Stimulated activated CD4-positive, alpha-beta T cell treated with anti-CD3 and anti-CD28 coated beads, Interleukin-12 subunit alpha, Interleukin-12 subunit beta, amount 100 ng/mL, for 24 hours (primary cell): ENCODE results near the gene PPL.
"Not testable (repeated sequence)": the region's sequence is repeated elsewhere in the genome, so short reads cannot be mapped to it uniquely, and the experiment has no call there.

ENCODE experiments used
- DNase-seq, 2 experiments: peaks; one replicate each; pipeline ENCODE4 v3.0.0-alpha.2; 2020; ENCODE audit warnings: low read depth in 2 of 2

The PPL gene

DNA sequence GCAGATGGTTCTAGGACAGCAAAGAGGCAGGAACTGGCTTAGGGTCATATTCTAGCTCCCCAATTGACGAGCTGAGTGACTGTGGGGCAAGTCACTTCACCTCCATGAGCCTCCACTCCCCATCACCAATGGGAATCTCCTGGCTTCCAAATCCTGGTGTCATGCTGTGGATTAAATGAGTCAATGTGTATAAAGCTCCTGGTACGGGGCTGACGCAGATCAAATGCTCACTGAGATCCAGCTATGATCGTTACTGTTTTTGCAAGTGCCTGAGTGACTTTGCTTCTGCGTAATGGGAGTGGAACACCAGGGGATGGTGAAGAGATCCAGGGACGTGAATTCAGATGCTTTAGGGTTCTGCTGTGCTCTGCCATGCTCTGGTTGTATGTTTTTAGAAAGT is 23.6 kb upstream of the PPL start:
- DNase-seq, result no peak

DNA sequence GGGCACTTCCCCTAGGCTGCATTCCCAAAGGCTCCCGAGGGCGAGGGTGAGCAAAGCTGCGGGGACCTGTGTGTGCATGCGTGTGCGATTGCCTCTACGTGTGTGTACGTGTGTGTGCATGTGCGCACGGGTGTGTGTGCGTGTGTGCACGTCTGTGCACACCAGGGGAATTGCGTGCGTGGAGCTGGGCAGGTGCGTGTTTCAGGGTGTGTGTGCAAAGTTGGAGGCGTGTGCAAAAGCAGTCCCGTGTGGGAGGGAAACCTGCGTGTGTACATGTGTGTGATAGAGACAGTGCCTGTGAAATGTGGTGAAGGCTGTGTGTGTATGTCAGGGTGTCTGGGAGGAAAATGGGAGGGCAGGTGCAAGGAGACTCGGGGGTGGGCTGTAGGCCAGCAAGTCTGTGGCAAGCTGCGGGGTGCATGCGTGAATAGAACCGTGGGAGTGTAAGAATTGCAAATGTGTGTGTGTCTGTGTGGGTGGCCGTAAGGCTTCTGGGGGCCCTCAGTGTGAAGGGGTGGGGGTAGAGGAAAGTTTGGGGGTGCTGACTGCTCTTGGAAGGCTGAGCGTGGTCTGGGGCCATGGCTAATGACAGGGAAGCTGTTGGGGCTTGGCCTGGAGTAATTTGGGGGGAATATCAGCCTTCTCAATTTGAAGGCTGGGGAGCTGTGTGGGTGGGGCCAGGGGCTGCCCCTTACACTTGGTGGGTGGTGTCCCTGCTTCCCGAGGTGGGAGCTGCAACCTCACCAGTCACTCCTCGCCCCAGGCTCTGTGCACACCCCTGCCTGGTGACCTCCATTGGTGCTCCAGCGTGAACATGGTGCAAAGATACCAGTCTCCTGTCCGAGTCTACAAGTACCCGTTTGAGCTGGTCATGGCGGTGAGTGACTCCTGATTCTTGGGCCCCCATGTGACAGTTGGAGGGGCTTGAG is 21.8 kb upstream of the PPL start:
- no peak for DNase-seq

DNA sequence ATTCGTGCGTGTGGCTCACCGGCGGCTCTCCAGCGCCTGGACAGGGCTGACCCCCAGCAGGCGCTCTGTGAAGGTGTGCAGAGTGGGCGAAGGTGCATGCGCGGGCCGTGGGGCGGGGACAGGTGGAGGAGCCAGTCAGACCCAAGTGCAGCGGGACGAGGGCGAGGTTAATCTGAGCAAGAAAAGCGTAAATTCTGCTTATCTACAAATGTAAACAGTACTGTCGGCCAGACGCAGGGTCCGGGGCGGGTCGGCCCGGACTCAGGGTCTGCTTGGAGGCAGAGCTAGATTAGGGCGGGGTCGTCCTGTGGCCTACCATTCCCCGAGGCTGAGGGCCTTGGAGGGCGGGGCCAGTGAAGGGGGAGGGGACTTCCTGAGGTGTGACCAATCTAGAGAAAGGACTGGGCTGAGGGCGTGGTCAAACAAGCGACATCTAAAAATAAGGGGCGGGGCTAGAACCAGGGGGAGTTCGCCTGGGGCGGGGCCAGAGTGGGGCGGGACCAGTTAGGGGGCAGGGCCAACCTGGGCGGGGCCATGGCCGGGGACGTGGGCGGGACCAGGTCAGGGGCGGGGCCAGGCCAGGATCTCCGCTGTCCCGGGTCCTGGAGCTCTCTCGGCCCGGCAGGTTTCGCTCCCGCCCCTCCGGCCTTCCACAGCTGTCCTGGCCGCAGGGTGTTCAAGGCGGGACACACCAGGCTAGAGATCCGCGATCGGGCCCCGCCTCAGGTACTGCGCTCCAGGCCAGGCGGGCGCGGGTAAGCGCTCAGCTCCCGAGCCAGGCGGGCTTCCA is 21.0 kb upstream of the PPL start, which contains the start of gene SEC14L5:
SEC14L5 (plus strand) TSS at position 611 of the 790 bp plus-strand sequence. CDS start 994 bp downstream, outside the sequence.
- peak; percentile 83 to 93 for DNase-seq

- DNase-seq, result no peak
These were observed 20.4 kb upstream of the PPL start for GRCh38 chr16:4957420-4957719.

DNA sequence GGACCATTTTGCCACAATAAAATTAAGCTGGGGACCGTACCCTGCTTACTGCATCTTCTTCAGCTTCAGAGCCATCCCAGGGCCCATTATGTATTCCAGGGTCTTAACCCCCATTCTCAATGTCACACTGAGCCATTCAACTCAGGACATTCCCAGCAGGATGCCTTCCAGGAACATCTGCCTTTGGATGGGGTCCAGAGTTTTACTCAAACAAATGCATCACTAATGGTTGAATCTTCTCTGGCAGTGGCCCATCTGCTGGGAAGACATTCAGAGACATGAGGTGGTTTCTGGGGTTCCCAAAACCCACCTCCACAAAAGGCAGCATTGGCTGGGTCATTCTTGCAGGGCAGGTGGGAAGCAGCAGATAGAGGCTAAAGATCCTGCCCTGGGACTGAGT is 17.8 kb upstream of the PPL start:
- DNase-seq, result no peak

DNA sequence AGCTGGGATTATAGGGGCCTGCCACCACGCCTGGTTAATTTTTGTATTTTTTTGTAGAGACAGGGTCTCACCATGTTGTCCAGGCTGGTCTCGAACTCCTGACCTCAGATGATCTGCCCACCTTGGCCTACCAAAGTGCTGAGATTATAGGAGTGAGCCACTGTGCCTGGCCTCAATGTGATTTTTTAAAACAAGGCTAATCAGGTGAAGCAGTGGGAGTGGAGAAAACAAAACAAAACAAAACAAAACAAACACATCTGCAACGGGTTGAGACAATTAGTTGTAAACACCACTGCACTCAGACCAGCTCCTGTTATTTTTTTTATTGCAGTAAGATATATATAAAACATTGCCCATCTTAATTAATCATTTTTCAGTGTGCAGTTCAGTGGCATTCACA is 14.6 kb upstream of the PPL start:
- not testable (repeated sequence) for DNase-seq

GRCh38 chr16:4949986-4950385 is 13.0 kb upstream of the PPL start:
- no peak for DNase-seq

GRCh38 chr16:4948903-4949766 is 12.2 kb upstream of the PPL start:
- no peak for DNase-seq

DNA sequence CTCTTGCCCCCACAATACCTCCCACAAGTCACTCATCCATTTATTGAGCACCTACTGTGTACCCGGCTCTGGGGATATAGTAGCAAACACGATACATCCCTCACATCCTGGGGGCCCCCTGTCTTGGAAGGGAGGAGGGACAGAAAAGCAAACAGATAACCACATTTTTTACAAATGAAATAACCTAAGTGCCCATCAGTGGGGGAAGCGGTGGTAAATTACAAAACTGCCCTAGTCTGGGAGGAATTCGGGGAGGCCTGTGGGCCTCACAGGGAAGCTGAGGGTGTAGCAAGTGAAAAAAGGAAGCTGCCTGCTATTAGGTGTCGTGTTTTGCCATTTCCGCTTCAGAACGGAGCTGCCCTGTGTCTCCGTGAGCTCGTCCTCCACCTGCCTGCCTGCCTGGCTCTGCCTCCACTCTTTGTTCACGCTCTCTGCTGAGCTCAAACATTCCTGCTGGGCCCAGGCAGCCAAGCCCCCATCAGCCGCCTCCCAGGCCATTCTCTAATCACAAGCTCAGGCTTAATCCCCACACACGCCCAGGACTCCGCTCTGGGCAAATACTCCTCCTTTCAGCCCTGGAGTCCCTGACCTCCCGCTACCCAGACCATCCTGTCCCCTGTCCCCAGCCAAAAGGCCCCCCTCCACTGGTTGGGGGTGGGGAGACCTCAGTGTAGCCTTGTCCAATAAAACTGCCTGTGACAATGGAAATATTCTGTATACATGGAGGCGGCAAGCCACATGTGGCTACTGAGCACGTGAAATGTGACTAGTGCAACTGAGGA is 11.0 kb upstream of the PPL start:
- DNase-seq, result no peak

DNA sequence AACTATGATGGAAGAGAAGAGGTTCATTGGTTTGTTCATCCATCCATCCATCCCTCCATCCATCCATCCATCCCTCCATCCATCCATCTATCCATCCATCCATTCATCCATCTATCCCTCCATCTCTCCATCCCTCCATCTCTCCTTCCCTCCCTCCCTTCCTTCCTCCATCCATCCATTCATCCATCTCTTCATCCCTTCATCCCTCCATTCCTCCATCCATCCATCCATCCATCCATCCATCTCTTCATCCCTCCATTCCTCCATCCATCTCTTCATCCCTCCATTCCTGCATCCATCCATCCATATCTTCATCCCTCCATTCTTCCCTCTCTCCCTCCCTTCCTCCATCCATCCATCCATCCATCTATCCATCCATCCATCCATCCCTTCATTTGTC is 10.0 kb upstream of the PPL start:
- no peak for DNase-seq

DNA sequence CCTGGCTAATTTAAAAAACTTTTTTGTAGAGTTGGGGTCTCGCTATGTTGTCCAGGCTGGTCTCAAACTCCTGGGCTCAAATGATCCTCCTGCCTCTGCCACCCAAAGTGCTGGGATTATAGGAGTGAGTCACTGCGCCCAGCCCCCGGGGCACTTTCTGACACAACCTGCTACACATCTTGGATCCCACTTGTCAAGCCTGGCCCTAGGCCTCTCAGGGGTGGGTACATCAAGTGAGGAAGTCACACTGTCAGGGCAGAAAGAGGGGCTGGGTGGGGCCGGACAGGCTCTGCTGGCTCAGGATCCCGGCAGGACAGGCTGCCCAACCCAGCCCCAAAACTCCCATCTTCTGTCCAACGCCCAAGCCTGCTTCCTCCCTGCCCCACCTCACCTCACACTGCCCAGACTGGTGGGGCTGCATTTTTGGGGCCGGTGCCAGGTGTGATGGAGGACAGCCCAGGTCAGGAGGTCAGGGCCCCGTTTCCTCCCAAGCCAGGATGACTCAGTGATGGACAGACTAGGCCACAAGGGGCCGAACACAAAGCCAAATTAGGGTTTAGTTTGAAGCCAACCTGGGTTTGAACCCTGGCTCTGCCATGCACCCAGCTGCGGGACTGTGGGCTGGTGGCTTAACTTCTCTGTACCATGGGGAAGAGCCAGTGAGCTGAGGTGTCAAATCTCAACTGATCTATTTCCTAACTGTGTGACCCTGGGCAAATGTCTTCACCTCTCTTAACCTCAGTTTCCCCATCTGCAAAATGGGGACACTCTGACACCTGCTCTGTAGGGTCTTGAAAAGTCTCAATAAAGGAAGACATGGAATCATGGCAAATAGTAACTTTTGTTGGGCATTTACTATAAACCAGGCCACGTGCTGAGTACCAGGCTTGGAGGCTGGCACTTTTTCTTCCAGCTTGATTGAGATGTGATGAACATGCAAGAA is 8.9 kb upstream of the PPL start:
- DNase-seq, result no peak

GRCh38 chr16:4944333-4945281 is 7.7 kb upstream of the PPL start:
- DNase-seq, result no peak

GRCh38 chr16:4942481-4942880 is 5.5 kb upstream of the PPL start:
- no peak for DNase-seq

- no peak for DNase-seq
These were observed 3.8 kb upstream of the PPL start for GRCh38 chr16:4940719-4941118.

GRCh38 chr16:4938683-4939030 is 1.7 kb upstream of the PPL start:
- DNase-seq, result no peak

- DNase-seq, result no peak
These were observed 1.1 kb upstream of the PPL start for GRCh38 chr16:4937782-4938682.

DNA sequence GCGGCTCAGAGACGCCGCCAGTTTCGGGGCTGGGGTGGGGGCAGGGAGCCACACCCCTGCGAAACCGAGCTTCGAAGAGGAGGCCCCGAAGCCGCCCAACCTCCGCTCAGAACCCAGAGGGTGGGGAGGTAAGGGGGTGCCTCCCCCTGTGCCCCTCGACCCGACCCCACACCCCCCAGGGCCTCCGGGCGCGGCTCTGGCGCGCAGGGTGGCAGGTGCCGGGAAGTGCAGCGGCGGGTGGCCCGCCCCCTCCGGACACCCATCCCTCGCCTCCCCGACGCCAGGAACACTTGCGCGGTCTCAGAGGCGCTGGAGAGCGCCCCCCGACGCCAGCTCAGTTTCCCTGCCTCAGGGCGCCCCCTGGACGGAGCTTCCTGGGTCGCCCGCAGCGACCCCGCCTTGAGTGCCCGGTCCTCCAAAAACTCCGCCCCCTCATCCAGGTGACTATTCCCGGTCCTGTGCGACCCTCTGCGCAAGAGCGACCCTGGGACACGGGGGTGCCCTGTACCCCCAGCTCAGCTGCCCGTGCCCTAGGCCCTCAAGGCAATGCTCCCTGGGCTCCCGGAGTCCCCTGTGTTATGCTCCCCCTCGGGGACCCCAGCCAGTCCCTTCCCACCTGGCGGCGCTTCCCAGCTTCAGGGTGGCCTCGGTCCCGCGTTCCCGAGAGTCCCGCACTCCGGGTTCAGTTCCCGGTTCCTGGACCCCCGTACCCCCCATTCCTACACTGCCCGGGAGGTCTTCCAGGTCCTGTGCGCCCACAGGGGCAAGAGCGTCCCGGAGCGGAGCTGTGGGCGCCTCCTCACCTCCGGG is 562 bp downstream of the PPL start:
- DNase-seq, result no peak
